ENCODE results near the gene CACNA1D.

DNA sequence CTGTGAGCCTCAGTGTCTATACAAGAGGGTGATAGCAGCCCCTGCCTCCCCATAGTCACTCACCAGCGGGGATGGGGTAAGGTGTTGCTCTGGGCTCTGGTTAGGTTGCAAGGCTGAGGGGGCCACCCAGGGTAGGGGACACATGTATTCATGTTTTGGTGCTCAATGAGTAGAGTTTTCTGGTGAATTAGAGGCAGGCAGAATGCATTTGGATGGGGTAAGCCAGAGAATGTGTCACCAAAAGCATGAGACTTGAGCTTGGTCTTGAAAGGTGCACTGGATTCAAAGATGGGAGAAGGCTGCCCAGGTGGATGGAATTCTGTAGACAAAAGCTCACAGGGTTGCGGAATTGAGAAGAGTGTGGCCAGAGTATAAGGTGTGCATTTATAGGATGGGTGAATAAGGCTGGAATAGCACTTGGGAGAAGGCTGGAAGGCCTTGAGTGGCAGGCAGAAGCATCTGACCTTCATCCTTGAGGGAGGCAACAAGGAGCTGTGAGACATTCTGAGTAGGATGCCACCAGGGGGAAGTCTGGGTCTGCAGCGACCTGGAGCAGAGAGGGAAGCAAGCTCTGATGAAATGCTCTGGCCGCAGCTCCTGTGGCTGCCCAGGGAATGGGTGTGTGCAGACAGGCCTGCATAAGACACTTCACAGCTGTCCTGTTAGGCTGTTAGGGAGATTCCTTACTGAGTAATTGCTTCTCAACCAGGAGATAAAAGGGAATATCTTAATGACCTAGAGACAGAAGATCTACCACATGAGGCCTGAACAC is 202.2 kb downstream of the CACNA1D start:
- no peak for TF ChIP-seq EZH2 (IDR thresholded peaks at IDR 0.05; ENCODE audit: borderline replicate concordance, low read depth, low read length, poor library complexity, severe bottlenecking)
- TF ChIP-seq, protein P1, sequence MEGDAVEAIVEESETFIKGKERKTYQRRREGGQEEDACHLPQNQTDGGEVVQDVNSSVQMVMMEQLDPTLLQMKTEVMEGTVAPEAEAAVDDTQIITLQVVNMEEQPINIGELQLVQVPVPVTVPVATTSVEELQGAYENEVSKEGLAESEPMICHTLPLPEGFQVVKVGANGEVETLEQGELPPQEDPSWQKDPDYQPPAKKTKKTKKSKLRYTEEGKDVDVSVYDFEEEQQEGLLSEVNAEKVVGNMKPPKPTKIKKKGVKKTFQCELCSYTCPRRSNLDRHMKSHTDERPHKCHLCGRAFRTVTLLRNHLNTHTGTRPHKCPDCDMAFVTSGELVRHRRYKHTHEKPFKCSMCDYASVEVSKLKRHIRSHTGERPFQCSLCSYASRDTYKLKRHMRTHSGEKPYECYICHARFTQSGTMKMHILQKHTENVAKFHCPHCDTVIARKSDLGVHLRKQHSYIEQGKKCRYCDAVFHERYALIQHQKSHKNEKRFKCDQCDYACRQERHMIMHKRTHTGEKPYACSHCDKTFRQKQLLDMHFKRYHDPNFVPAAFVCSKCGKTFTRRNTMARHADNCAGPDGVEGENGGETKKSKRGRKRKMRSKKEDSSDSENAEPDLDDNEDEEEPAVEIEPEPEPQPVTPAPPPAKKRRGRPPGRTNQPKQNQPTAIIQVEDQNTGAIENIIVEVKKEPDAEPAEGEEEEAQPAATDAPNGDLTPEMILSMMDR (conservative IDR thresholded peaks at IDR 0.05; ENCODE audit: low read depth, low read length) = no peak

Measured in A673 (cell line).